ENCODE results near the gene CLCA4. TPM values are rescaled to one million over a fixed set of nuclear protein-coding genes. Genes with fewer than 3 reads are reported as not detected.

The CLCA4 gene
- polyA plus RNA-seq, 4 donors, result 0.13 TPM; not detected in 3

DNA sequence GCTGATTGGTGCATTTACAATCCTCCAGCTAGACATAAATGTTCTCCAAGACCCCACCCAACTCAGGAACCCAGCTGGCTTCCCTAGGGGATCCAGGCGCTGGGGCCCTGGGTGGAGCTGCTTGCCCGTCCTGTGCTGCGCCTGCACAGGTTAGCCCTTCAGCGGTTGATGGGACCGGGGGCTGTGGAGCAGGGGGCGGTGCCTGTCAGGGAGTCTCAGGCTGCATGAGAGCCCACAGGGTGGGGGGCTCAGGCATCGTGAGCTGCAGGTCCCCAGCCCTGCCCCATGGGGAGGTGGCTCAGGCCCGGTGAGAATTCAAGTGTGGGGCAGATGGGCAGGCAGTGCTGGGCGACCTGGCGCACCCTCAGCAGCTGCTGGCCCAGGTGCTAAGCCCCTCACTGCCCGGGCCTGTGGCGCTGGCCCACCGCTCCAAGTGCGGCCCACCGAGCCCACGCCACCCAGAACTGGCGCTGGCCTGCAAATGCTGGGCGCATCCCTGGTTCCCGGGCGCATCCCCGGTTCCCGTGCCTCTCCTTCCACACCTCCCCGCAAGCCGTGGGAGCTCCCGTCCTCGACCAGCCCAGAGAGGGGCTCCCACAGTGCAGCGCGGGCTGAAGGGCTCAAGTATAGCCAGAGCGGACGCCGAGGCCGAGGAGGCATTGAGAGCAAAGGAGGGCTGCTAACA, 23.1 kb upstream of the CLCA4 start:
- DNase-seq (ENCODE audit: low read depth in 4 of 4, low spot score in 3 of 4), result no peak

- no peak for DNase-seq (ENCODE audit: low read depth in 4 of 4, low spot score in 3 of 4)
Observed at GRCh38 chr1:86527306-86527705, 19.6 kb upstream of the CLCA4 start.

DNA sequence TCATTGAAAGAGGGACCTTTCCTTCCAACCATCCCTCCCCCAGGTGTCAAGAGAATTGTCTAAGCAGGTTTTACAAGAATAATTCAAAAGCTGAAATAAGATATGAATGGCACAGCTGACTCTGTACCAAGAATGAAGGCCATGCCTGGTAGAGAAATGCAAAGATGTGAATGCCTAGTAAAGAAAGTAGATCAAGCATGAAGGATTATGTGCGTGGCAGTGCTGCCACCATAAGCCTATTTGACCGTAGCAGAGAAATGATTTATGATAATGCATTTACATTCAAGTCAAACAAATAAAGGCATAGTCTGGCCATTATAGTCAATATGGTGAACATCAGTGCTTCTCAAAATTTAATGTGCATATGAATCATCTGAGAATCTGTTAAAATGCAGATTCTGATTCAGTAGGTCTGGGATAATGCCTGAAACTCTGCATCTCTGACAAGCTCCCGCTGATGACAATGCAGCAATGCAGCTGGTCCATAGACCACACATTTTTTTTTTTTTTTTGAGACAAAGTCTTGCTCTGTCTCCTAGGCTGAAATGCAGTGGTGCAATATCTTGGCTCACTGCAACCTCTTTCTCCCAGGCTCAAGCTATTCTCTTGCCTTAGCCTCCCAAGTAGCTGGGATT, 16.6 kb upstream of the CLCA4 start:
- no peak for DNase-seq (ENCODE audit: low read depth in 4 of 4, low spot score in 3 of 4)

GRCh38 chr1:86537928-86538695, 8.8 kb upstream of the CLCA4 start:
- DNase-seq (ENCODE audit: low read depth in 4 of 4, low spot score in 3 of 4), result no peak

- DNase-seq (ENCODE audit: low read depth in 4 of 4, low spot score in 3 of 4), result no peak
Observed at GRCh38 chr1:86538775-86539174, 8.1 kb upstream of the CLCA4 start.

DNA sequence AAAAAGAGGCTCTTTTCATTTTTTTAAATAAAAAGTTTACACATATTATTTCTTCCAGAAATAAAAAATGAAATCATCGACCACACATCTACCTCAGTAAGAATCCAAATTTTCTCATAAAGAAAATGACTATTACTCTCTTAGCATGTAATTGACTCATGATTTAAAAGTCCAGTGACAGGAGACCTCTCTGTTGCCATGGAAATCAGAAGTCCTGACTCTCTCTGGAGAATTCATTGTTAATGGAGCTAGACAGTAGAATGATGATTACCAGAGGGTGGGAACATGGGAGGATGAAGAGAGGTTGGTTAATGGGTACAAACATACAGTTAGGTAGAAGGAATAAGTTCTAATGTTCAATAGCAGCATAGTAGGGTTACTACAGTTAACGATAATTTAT, 5.0 kb upstream of the CLCA4 start:
- DNase-seq (ENCODE audit: low read depth in 4 of 4, low spot score in 3 of 4), result no peak

DNA sequence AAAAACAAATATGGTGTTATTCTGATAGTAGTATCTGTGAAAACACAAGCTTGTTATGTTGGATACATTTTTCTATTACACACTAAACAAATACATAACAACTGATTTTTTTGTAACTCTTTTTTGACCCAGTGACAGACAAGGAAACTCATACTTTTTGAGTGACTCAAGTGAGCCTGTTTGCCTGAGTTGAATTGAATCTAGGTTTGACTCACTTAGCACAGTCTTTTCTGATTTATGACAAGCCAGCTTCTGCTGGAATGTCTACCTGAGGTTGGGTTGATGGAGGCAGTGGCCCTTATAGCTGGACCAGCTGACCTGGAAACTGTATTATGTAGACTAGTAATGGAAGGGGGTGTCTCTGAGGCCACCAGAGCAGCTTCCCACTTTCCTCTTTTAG, 4.2 kb upstream of the CLCA4 start:
- DNase-seq (ENCODE audit: low read depth in 4 of 4, low spot score in 3 of 4), result no peak

DNA sequence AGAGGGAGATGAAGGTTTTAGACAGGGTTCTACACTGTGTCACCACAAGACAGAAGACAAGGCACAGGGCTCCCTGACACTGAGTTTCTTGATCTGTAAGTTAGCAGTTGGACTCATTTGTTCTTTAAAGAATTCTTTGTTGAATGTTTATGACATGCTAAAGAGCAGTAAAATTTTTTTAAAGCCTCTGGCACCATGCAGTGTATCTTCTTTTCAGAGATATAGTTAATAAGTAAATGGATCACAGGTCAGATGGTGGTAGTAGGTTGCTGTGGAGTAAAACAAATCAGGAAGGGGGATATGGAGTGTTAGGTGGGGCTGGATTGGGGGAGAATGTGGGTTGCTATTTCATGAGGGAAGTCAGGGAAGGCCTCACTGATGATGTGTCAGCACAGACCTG, 2.0 kb downstream of the CLCA4 start:
- no peak for DNase-seq (ENCODE audit: low read depth in 4 of 4, low spot score in 3 of 4)

DNA sequence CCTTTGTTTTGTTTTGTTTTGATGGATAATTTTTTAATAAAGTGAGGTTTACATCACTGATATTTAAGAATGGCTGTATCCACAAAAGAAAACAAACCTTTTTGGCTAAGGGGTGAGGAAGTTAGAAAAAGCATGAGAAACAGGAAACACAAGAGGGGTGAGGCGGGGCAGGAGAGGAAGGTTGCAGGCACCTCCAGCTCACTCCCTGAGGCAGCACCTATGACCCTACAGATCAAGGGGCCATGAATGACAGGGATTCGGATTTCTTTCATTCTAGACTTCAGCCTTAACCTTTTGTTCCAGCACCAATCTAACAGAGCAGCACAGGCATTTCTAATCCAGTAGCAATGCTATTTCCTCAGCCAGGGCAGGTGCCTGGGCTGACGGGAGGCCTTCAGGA, 4.4 kb downstream of the CLCA4 start:
- no peak for DNase-seq (ENCODE audit: low read depth in 4 of 4, low spot score in 3 of 4)

GRCh38 chr1:86552376-86552775, 5.5 kb downstream of the CLCA4 start:
- DNase-seq (ENCODE audit: low read depth in 4 of 4, low spot score in 3 of 4), result no peak

GRCh38 chr1:86557739-86558138, 10.9 kb downstream of the CLCA4 start:
- DNase-seq (ENCODE audit: low read depth in 4 of 4, low spot score in 3 of 4), result no peak

- DNase-seq (ENCODE audit: low read depth in 4 of 4, low spot score in 3 of 4), result no peak
Observed at GRCh38 chr1:86563849-86564248, 17.0 kb downstream of the CLCA4 start.

DNA sequence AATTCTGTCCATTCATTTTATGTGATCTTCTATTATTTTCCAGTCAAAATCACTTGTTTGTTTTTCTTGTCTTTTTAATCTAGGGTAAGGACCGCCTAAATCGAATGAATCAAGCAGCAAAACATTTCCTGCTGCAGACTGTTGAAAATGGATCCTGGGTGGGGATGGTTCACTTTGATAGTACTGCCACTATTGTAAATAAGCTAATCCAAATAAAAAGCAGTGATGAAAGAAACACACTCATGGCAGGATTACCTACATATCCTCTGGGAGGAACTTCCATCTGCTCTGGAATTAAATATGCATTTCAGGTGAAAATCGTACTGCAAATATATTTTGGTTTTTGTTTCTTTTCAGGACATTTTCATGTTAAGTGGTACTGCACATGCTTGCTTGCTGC, 20.5 kb downstream of the CLCA4 start:
- no peak for DNase-seq (ENCODE audit: low read depth in 4 of 4, low spot score in 3 of 4)

DNA sequence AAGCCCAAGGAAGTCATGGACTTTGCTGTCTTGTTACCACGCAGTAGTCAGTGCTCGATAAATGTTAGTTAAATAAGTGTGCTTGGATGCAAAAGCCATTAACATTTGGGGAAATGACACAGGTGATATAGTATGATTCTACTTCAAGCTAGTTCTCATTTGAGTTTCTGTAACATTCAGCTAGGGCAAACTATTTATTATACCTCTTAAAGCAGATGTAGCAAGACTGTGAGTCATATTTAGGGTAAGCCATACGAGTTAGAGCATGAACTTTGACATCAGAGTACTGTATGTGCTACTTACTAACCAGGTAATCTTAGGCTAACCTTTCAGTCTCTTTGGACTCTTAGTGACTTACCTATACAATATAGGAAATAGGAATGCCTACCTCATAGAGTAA, 21.0 kb downstream of the CLCA4 start:
- DNase-seq (ENCODE audit: low read depth in 4 of 4, low spot score in 3 of 4), result no peak

GRCh38 chr1:86573763-86574484, 27.0 kb downstream of the CLCA4 start:
- no peak for DNase-seq (ENCODE audit: low read depth in 4 of 4, low spot score in 3 of 4)

GRCh38 chr1:86581231-86581630, 34.4 kb downstream of the CLCA4 start:
- no peak for DNase-seq (ENCODE audit: low read depth in 4 of 4, low spot score in 3 of 4)

- DNase-seq (ENCODE audit: low read depth in 4 of 4, low spot score in 3 of 4), result no peak
Observed at GRCh38 chr1:86582161-86582560, 35.3 kb downstream of the CLCA4 start.

- DNase-seq (ENCODE audit: low read depth in 4 of 4, low spot score in 3 of 4), result no peak
Observed at GRCh38 chr1:86583032-86583431, 36.2 kb downstream of the CLCA4 start.

GRCh38 chr1:86583593-86583992, 36.7 kb downstream of the CLCA4 start:
- DNase-seq (ENCODE audit: low read depth in 4 of 4, low spot score in 3 of 4), result no peak

- no peak for DNase-seq (ENCODE audit: low read depth in 4 of 4, low spot score in 3 of 4)
Observed at GRCh38 chr1:86594284-86594770, 47.4 kb downstream of the CLCA4 start.

DNA sequence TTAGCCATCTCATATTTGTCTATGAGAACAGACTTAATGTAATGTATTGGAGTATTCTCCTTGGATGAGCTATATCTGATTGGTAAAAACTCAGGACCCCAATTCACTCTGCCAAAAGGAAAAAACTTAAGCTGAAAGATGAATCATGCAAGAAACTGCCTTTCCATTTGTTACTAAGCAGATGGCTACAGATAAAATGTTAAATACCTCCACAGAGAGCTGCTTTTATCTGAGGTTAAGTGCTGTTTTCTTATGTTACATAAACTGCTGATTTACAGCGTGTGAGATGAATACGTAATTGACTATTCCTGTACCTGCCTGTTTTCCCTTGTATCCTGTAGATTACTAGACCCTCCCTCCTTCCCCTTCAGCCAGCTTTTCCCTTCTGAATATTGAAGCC, 49.3 kb downstream of the CLCA4 start:
- DNase-seq (ENCODE audit: low read depth in 4 of 4, low spot score in 3 of 4), result no peak

Measured in left renal pelvis (tissue), 4 donors.